GM18951 (cell line): ENCODE data around the gene WNT5A.

Experiments
- POLR2A ChIP-seq: IDR thresholded peaks from 4 replicates; pipeline ENCODE4 v1.6.1; 2011; ENCODE audit warnings: mild to moderate bottlenecking; ENCODE audit not compliant: insufficient read length, insufficient read depth; ENCODE audit errors: extremely low read depth
- in situ Hi-C: fragments of 300-500 bp; cut with MboI; formaldehyde crosslinking; loops from one replicate; pipeline ENCODE4 v1.12.0; 2022; ENCODE audit warnings: low sequenced_read_pairs, mixed read lengths, inconsistent platforms; ENCODE audit not compliant: unreplicated experiment

Gene WNT5A

GRCh38 chr3:55492976-55493375 is 5.9 kb upstream of the WNT5A start:
- in situ Hi-C loops: loop anchor here (25.0 kb wide), 1 partner anchor 244 kb away; no protein-coding TSS in a partner anchor
- TF ChIP-seq POLR2A: no peak

GRCh38 chr3:55491296-55491816 is 4.2 kb upstream of the WNT5A start:
- in situ Hi-C loops: loop anchor here (25.0 kb wide), 1 partner anchor 246 kb away; no protein-coding TSS in a partner anchor
- TF ChIP-seq POLR2A: no peak

GRCh38 chr3:55490276-55490913 is 3.3 kb upstream of the WNT5A start:
- in situ Hi-C loops: loop anchor here (25.0 kb wide), 1 partner anchor 247 kb away; no protein-coding TSS in a partner anchor
- no peak for TF ChIP-seq POLR2A

GRCh38 chr3:55489798-55490132 is 2.7 kb upstream of the WNT5A start:
- no peak for TF ChIP-seq POLR2A
- in situ Hi-C loops: loop anchor here (10.0 to 25.0 kb wide), 2 partner anchors 248 to 765 kb away; no protein-coding TSS in a partner anchor

GRCh38 chr3:55488398-55489055 is 1.4 kb upstream of the WNT5A start:
- in situ Hi-C loops: loop anchor here (10.0 to 25.0 kb wide), 2 partner anchors 249 to 766 kb away; no protein-coding TSS in a partner anchor
- TF ChIP-seq POLR2A: no peak

- no peak for TF ChIP-seq POLR2A
- in situ Hi-C loops: loop anchor here (10.0 to 25.0 kb wide), 2 partner anchors 250 to 767 kb away; no protein-coding TSS in a partner anchor
These were observed 505 bp upstream of the WNT5A start for GRCh38 chr3:55487381-55488241.

GRCh38 chr3:55486101-55486856 is 827 bp downstream of the WNT5A start:
- in situ Hi-C loops: loop anchor here (10.0 to 25.0 kb wide), 2 partner anchors 251 to 769 kb away; no protein-coding TSS in a partner anchor

GRCh38 chr3:55484801-55485791 is 2.0 kb downstream of the WNT5A start:
- in situ Hi-C loops: loop anchor here (10.0 to 25.0 kb wide), 2 partner anchors 252 to 770 kb away; no protein-coding TSS in a partner anchor
- TF ChIP-seq POLR2A: no peak

More at GRCh38 chr3:55486101-55486856, 827 bp downstream of the WNT5A start:
- TF ChIP-seq POLR2A: no peak

GRCh38 chr3:55484191-55484689 is 2.9 kb downstream of the WNT5A start:
- in situ Hi-C loops: loop anchor here (10.0 to 25.0 kb wide), 2 partner anchors 253 to 771 kb away; no protein-coding TSS in a partner anchor
- no peak for TF ChIP-seq POLR2A

- in situ Hi-C loops: loop anchor here (10.0 to 25.0 kb wide), 2 partner anchors 254 to 771 kb away; no protein-coding TSS in a partner anchor
- no peak for TF ChIP-seq POLR2A
These were observed 3.7 kb downstream of the WNT5A start for GRCh38 chr3:55483196-55484095.
